Dermis microvascular lymphatic vessel endothelial cell (primary cell): ENCODE results near the gene RYR1. TPM values are rescaled to one million over a fixed set of nuclear protein-coding genes. Genes with fewer than 3 reads are reported as not detected.

Experiments
- total RNA-seq: library from RNA; depleted of rRNA; stranded (reverse); fragments of >200 nt; gene quantifications from 2 replicates; pipeline ENCODE4 v1.2.1, GENCODE V29; 2014

RYR1 gene
- total RNA-seq, 1 donor from 2014 or later: not detected

Other genes with a start within 250 kb of the RYR1 start
- gene DPF1, start 209.5 kb upstream of the RYR1 start, total RNA-seq: 0.13 and 0.26 TPM in 2 replicates
- gene PPP1R14A, start 177.3 kb upstream of the RYR1 start, total RNA-seq: 0.51 and 2.2 TPM in 2 replicates
- 24.5 and 35.1 TPM in 2 replicates for gene SPINT2, start 169.1 kb upstream of the RYR1 start, total RNA-seq
- 0.51 and 1.4 TPM in 2 replicates for gene C19orf33, start 129.4 kb upstream of the RYR1 start, total RNA-seq
- 60.4 and 74.8 TPM in 2 replicates for gene YIF1B, start 117.7 kb upstream of the RYR1 start, total RNA-seq
- 4.7 and 6.9 TPM in 2 replicates for gene KCNK6, start 113.8 kb upstream of the RYR1 start, total RNA-seq
- 0.76 and 0.77 TPM in 2 replicates for gene CATSPERG, start 97.9 kb upstream of the RYR1 start, total RNA-seq
- 240 and 269 TPM in 2 replicates for gene PSMD8, start 59.1 kb upstream of the RYR1 start, total RNA-seq
- under 0.01 and 0.26 TPM in 2 replicates for gene GGN, start 45.7 kb upstream of the RYR1 start, total RNA-seq
- gene SPRED3, start 45.0 kb upstream of the RYR1 start, total RNA-seq: 0.38 and 0.39 TPM in 2 replicates
- 4.6 and 6.4 TPM in 2 replicates for gene FAM98C, start 30.6 kb upstream of the RYR1 start, total RNA-seq
- not detected in 2 replicates for gene RASGRP4, start 7.5 kb upstream of the RYR1 start, total RNA-seq
- gene MAP4K1, start 184.3 kb downstream of the RYR1 start, total RNA-seq: 0.13 TPM in 1 of 2 replicates, not detected in the other
- gene EIF3K, start 185.5 kb downstream of the RYR1 start, total RNA-seq: 329 and 443 TPM in 2 replicates
- 126 and 192 TPM in 2 replicates for gene ACTN4, start 214.0 kb downstream of the RYR1 start, total RNA-seq